ENCODE data around the gene HOXB7. TPM values are rescaled to one million over a fixed set of nuclear protein-coding genes. Genes with fewer than 3 reads are reported as not detected.

HOXB7 gene
- total RNA-seq, 1 donor from 2014 or later: 24.9 TPM

DNA sequence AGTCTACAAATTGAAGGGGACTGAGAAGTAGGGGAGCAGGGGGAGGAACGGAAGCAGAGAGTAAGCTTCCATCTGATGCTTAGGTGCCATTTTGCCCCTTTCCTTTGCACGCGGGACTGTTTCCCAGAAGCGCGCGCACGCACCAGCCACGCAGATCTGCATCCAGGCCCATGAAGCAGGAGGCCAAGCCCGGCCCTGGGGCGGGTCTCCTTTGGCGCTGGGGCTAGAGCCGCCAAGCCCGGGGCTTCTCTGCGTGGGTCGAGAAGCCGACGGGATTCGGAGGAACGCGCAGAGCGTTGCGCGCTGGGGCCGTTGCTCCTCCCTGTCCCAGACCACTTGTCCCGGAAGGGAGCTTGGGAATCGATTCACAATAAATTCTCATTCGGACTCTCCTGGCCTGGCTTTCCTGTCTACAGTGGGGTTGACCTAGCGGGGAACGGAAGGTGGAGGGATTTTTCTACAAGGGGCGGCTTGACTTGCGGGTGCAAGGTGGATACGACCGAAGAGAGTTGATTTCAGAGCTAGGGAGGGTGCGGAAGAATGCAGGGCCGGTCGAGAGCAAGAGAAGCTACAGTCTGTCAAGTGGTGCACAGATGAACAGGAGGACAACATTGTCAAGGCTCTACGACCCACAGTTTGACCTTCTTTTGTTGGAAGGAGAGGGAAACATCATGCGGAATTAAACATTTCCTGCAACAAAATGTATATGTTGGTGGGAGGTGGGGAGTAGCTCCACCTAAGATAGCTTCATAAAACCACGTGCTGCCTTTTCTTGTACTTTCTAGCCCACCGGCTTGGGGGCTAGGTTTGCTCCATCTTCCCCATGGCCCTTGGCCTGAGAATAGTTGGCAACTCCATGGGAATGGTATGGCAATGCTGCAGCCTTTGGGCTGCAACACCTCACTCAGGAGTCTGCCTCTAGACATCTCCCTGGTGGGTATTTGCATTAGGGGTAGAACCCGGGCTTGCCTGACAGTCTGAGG, 10.9 kb upstream of the HOXB7 start:
- peak overlapping the region; percentile 21 for H3K4me3 ChIP-seq (ENCODE audit: low read depth, low read length)
- TF ChIP-seq, protein P1, sequence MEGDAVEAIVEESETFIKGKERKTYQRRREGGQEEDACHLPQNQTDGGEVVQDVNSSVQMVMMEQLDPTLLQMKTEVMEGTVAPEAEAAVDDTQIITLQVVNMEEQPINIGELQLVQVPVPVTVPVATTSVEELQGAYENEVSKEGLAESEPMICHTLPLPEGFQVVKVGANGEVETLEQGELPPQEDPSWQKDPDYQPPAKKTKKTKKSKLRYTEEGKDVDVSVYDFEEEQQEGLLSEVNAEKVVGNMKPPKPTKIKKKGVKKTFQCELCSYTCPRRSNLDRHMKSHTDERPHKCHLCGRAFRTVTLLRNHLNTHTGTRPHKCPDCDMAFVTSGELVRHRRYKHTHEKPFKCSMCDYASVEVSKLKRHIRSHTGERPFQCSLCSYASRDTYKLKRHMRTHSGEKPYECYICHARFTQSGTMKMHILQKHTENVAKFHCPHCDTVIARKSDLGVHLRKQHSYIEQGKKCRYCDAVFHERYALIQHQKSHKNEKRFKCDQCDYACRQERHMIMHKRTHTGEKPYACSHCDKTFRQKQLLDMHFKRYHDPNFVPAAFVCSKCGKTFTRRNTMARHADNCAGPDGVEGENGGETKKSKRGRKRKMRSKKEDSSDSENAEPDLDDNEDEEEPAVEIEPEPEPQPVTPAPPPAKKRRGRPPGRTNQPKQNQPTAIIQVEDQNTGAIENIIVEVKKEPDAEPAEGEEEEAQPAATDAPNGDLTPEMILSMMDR (conservative IDR thresholded peaks at IDR 0.05; ENCODE audit: low read depth, low read length): no peak

DNA sequence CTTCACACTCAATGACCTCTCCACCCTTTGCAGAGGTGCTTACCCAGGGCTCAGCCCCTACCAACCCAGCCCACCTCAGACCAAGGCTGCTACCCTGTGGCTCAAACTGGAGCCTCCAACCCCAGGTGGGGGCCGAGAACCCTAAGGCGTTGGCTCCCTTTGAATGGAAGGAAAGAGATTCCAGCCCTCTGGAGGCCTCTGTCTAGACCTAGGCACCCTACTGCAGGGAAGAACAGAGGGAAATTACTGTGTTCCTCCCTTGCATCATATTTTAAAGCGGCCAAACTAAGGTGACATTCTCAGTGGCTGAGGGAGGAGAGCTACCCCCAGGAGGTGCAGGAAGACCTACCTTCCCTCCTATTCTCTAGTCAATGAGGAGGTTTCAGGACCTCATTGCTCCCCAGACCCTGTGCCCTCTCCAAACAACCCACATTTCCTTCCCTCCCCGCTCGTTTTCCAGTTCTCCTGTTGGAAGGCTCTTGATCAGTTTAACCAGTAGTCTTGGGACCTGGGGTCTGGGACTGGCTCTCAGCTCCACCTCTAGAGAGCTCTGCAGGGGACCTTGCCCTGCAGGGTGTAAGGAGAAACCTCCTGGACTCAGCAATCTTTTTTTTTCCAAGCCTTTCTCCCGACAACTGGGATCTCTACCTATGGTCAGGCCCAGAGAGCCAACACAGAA, 9.8 kb upstream of the HOXB7 start:
- TF ChIP-seq, protein P1 (conservative IDR thresholded peaks at IDR 0.05; ENCODE audit: low read depth, low read length): no peak
- no peak for DNase-seq (ENCODE audit: low read depth)

More for the DNA sequence above, 10.9 kb upstream of the HOXB7 start:
- DNase-seq (ENCODE audit: low read depth): no peak

DNA sequence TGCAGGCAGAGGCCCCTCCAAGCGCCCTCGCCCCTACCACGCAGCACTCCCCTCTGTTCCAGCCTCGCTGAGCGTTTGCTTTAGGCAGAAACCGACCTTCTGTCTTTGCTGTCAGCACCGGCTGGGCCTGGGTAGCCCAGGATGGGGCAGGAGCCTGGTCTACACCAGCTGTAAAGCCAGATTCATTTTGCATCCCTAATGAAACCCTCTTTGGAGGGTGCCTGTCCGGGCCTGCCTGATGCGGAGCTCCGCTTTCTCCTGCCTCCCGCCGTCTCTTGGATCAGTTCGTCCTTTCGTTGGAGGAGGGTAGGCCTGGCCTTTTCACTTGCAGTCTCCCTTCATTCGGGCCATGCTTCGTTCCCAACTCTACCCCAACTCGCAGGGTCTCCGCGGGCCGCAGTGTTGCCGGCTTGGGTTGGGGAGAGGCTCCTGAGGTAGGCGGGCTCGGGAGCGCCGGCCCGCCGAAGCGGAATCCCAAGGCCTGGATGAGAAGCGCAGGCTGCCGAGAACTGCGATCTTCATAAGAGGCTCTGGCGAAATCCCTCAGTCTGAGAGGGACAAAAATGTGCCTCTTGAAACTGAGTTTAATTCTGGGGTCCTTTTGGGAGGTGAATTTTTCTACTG, 9.1 kb upstream of the HOXB7 start:
- TF ChIP-seq, protein P1 (conservative IDR thresholded peaks at IDR 0.05; ENCODE audit: low read depth, low read length): no peak
- no peak for DNase-seq (ENCODE audit: low read depth)
- peak overlapping the region; percentile 53 for H3K4me3 ChIP-seq (ENCODE audit: low read depth, low read length)

More for the DNA sequence above, 9.8 kb upstream of the HOXB7 start:
- H3K4me3 ChIP-seq (ENCODE audit: low read depth, low read length): peak overlapping the region; percentile 53

DNA sequence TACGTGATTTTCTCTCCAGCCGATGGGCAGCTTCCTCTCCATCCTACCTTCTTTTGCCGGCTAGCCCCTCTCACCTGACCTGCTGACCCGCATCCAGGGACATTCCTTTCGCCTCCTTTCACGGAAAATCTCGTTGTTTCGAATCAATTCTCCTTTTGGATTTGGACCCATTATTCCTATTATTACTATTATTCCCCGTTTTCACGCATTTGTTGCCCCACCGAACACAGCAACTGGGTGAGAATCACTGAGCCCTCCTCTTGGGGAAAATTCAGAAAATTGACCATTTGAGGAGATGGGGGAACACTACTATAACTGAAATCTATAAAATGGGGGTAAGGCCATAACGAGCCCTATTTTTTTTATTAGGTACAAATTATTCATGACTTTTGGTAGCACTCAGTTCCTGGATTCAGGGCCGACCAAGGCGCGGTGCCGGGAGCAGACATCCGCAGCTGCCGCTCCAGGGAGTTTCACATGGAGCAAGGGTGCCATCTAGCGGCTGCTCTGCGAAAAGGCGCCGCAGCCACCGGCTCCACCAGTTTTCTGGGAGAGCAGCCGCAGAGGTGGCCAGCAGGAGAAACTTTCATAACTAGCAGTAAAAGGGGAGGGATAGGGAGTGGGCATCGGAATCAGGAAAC, 7.6 kb upstream of the HOXB7 start:
- peak overlapping the region; percentile 86 for H3K4me3 ChIP-seq (ENCODE audit: low read depth, low read length)
- DNase-seq (ENCODE audit: low read depth): no peak
- TF ChIP-seq, protein P1 (conservative IDR thresholded peaks at IDR 0.05; ENCODE audit: low read depth, low read length): peak; percentile 91

DNA sequence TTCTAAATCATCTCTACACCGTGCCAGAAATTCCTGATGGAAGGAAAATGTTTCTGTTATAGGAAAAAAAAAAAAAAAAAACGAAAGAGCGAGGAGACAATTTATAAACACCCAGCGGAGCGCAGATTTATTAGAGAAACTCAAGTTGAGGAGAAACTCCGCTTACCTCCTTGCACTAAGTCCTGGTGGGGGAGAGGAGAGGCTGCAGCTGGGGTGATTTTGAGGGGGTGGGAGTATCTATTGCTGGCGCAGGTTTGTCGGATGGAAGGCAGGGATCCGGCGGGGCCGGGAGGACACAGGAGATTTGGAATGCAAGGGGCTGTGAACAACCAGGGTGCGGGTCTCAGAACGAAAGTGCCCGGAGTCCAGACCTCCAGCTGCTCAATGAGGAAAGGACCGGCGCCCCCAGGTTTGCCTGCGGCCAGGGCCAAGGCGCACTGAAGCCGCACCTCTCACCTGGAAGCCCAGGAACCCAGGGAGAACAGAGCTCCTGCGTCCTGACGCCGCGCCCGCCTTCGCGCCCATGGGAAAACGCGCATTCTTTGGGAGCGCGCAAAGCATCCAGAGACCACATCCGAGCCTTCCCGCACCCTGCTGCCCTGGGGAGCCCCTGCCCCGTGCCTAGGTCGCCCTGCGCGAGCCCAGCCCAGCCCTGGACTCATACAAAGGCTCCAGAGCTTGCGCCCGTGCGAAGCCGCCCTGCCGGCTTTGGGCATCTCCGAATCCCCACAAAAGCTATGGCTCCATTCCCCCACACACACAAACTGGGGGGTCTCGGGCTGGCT, 6.8 kb upstream of the HOXB7 start:
- H3K4me3 ChIP-seq (ENCODE audit: low read depth, low read length): peak overlapping the region; percentile 86
- no peak for DNase-seq (ENCODE audit: low read depth)

More for the DNA sequence above, 6.8 kb upstream of the HOXB7 start:
- TF ChIP-seq, protein P1 (conservative IDR thresholded peaks at IDR 0.05; ENCODE audit: low read depth, low read length): no peak

All from epithelial cell of proximal tubule (primary cell).